Measurements from ENCODE around the gene DPP6. TPM values are rescaled to one million over a fixed set of nuclear protein-coding genes. Genes with fewer than 3 reads are reported as not detected.

DPP6 gene
- total RNA-seq, 1 donor from 2014 or later: not detected

DNA sequence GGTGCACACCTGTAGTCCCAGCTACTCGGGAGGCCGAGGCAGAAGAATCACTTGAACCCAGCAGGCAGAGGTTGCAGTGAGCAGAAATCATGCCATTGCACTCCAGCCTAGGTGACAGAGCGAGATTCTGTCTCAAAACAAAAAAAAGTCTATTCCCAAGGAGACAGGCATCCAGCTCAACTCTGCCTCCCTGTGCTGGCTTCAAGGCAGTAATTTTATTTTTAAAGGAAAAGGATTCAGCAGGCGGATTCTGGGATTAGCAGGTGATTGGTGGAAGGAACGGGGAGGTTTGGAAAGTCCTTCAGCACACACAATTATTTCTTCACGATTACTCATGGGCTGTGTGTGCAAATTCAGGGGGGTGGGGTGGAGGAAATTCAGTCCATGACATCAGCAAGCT is 707.8 kb downstream of the DPP6 start:
- Mint-ChIP-seq H3K4me1 (no peaks in the 10 kb centered on the region), H3K4me3 (no peak overlapping the region), H3K27ac (no peak overlapping the region), H3K9me3 (no peaks in the 10 kb centered on the region), H3K36me3 (ENCODE audit: low read depth) (no peaks in the 10 kb centered on the region), H3K27me3 (no peaks in the 10 kb centered on the region)
- POLR2A ChIA-PET: no interaction called here
- intact Hi-C loops (cut with micrococcal nuclease): no loop called here
- DNase-seq: no peak
- no peak for ATAC-seq (ENCODE audit: low read depth)
- CTCF ChIA-PET: no interaction called here
- TF ChIP-seq, protein P1, sequence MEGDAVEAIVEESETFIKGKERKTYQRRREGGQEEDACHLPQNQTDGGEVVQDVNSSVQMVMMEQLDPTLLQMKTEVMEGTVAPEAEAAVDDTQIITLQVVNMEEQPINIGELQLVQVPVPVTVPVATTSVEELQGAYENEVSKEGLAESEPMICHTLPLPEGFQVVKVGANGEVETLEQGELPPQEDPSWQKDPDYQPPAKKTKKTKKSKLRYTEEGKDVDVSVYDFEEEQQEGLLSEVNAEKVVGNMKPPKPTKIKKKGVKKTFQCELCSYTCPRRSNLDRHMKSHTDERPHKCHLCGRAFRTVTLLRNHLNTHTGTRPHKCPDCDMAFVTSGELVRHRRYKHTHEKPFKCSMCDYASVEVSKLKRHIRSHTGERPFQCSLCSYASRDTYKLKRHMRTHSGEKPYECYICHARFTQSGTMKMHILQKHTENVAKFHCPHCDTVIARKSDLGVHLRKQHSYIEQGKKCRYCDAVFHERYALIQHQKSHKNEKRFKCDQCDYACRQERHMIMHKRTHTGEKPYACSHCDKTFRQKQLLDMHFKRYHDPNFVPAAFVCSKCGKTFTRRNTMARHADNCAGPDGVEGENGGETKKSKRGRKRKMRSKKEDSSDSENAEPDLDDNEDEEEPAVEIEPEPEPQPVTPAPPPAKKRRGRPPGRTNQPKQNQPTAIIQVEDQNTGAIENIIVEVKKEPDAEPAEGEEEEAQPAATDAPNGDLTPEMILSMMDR (IDR thresholded peaks at IDR 0.05): no peak

DNA sequence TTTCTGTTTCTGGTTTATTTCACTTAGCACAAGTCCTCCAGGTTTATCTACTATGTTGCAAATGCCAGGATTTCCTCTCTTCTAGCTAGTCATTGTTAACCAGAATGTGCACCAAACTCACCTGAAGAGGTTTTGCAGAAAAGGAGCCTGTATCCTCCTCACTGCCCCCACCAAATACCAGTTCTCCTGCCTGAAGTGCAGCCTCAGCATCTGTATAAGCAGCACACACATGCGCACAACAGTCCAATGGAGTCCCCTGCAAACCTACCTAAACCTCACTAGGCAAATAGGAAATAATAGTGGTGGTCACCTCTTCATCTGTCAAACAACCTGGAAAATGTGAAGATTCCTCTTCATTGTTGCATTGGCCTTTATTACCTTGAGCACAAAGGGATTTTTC is 712.9 kb downstream of the DPP6 start:
- DNase-seq (no peak), ATAC-seq (ENCODE audit: low read depth) (no peak)
- intact Hi-C loops (cut with micrococcal nuclease): no loop called here
- TF ChIP-seq, protein P1 (IDR thresholded peaks at IDR 0.05): no peak
- H3K27ac Mint-ChIP-seq: no peak overlapping the region
- no peaks in the 10 kb centered on the region for H3K36me3 Mint-ChIP-seq (ENCODE audit: low read depth)
- H3K27me3 Mint-ChIP-seq: no peaks in the 10 kb centered on the region
- H3K4me3 Mint-ChIP-seq: no peak overlapping the region
- ChIA-PET POLR2A (no interaction called here), CTCF (no interaction called here)
- H3K4me1 Mint-ChIP-seq: no peaks in the 10 kb centered on the region
- H3K9me3 Mint-ChIP-seq: no peaks in the 10 kb centered on the region

DNA sequence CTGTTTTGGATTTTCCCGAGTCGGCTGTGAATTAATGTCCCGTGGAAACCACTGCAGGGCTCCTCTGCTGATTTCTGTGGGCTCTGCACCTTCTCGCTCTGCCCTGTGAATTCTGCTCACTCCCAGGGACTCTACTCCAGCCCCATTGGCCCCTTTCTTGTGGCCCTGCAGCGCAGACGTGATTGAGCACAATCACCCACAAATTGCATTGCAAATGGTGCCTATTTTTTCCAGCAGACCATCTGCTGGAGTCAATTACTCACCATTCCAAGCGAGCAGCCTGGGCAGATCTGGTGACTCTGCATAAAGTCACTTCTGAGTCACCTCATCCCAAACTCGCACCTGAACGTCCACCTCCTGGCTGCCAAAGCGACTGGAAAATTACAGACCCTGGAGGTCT is 714.9 kb downstream of the DPP6 start:
- CTCF ChIA-PET: no interaction called here
- ATAC-seq (ENCODE audit: low read depth): no peak
- POLR2A ChIA-PET: no interaction called here

DNA sequence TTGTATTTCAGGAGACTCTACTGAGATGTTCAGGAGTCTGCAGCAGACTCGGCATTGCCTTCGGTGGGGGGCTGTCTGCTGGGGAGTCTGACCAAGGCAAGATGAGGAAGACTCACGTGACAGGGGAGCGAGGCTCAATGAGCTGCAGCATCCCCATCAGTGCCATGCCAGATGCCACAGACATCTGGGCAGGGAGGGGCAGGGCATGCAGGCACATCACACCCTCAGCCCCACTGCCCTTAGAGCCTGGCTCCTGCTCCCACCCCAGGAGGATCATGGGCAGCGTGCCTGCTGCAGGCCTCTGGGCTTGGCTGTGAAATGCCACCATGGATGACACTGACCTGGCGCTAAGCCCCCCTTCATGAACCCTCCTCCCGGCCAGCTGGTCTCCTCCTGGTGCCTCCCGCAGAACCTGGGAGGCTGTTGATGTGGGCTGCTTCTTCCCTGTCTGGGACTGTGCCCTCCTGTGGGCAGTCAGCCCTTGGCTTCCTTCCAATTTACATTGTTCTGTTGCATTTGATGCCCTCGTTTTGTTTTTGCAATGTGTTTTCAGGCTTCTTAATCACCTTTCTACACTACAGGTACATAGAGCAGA is 715.7 kb downstream of the DPP6 start:
- Mint-ChIP-seq H3K27me3 (no peaks in the 10 kb centered on the region), H3K4me3 (no peak overlapping the region), H3K36me3 (ENCODE audit: low read depth) (no peaks in the 10 kb centered on the region), H3K9me3 (no peaks in the 10 kb centered on the region), H3K4me1 (no peaks in the 10 kb centered on the region), H3K27ac (no peak overlapping the region)
- ChIA-PET CTCF (no interaction called here), POLR2A (no interaction called here)
- DNase-seq (no peak), ATAC-seq (ENCODE audit: low read depth) (no peak)
- intact Hi-C loops (cut with micrococcal nuclease): no loop called here
- TF ChIP-seq, protein P1 (IDR thresholded peaks at IDR 0.05): no peak

More for the DNA sequence above, 714.9 kb downstream of the DPP6 start:
- H3K4me1 Mint-ChIP-seq: no peaks in the 10 kb centered on the region
- no peaks in the 10 kb centered on the region for H3K27me3 Mint-ChIP-seq
- DNase-seq: no peak
- intact Hi-C loops (cut with micrococcal nuclease): no loop called here
- no peak overlapping the region for H3K4me3 Mint-ChIP-seq
- no peaks in the 10 kb centered on the region for H3K36me3 Mint-ChIP-seq (ENCODE audit: low read depth)
- TF ChIP-seq, protein P1 (IDR thresholded peaks at IDR 0.05): no peak
- H3K27ac Mint-ChIP-seq: no peak overlapping the region
- no peaks in the 10 kb centered on the region for H3K9me3 Mint-ChIP-seq

DNA sequence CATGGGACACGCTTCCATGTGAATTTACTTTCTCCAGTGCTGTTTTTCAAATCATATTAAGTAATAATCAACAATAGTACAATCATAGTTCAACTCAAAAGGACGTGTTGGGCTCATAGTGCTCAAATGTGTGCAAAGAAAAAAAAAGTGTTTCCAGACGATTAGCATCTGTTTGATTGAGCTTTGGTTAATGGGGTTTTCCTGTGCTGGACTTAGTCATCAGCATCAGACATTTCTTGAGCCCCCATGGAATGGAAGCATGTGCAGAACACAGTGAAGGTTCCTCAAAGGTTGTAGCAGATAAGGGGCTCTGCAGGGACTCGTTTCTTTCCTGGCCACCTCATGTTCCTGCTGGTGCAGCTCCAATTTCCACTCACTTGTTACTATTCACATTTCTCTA is 716.8 kb downstream of the DPP6 start:
- DNase-seq (no peak), ATAC-seq (ENCODE audit: low read depth) (no peak)
- intact Hi-C loops (cut with micrococcal nuclease): no loop called here
- Mint-ChIP-seq H3K4me3 (no peak overlapping the region), H3K9me3 (no peaks in the 10 kb centered on the region), H3K27me3 (no peaks in the 10 kb centered on the region), H3K36me3 (ENCODE audit: low read depth) (no peaks in the 10 kb centered on the region), H3K4me1 (no peaks in the 10 kb centered on the region), H3K27ac (no peak overlapping the region)
- TF ChIP-seq, protein P1 (IDR thresholded peaks at IDR 0.05): no peak
- POLR2A ChIA-PET: no interaction called here
- CTCF ChIA-PET: no interaction called here

All from activated B cell treated with CpG ODN at 0.5 μM for 24 hours (primary cell).